K562 (cell line): ENCODE results near the gene CNPY4. TPM values are rescaled to one million over a fixed set of nuclear protein-coding genes. Genes with fewer than 3 reads are reported as not detected.

ENCODE experiments used
- ARID2 ChIP-seq: fragments of 450-650 bp; IDR thresholded peaks from 2 replicates; pipeline ENCODE4 v1.6.1; 2017; ENCODE audit warnings: antibody characterized with exemption, mild to moderate bottlenecking
- DDX20 ChIP-seq: fragments of 450-650 bp; IDR thresholded peaks from 2 replicates; pipeline ENCODE4 v1.6.1; 2016; ENCODE audit warnings: missing genetic modification characterization, low read depth, mild to moderate bottlenecking, missing compliant biosample characterization, moderate library complexity
- DNMT1 ChIP-seq: fragments of 450-650 bp; IDR thresholded peaks from 2 replicates; pipeline ENCODE4 v1.6.1; 2016; ENCODE audit warnings: antibody characterized with exemption, mild to moderate bottlenecking
- FOXJ3 ChIP-seq: sonication (generic); formaldehyde crosslinking; IDR thresholded peaks from 2 replicates; pipeline ENCODE4 v1.4.0; 2020; ENCODE audit warnings: mild to moderate bottlenecking, missing genetic modification reagents
- HOXB6 ChIP-seq: fragments of 250-450 bp; sonication (Bioruptor Pico); IDR thresholded peaks from 2 replicates; pipeline ENCODE4 v1.5.1; 2022; ENCODE audit warnings: mild to moderate bottlenecking, borderline replicate concordance
- ILK ChIP-seq: fragments of 450-650 bp; IDR thresholded peaks from 2 replicates; pipeline ENCODE4 v1.6.1; 2016; ENCODE audit warnings: missing genetic modification characterization, low read depth, mild to moderate bottlenecking, missing compliant biosample characterization, moderate library complexity, borderline replicate concordance
- KHSRP ChIP-seq: fragments of 450-650 bp; IDR thresholded peaks from 2 replicates; pipeline ENCODE4 v1.6.1; 2017
- KLF13 ChIP-seq: fragments of 450-650 bp; IDR thresholded peaks from 2 replicates; pipeline ENCODE4 v1.6.1; 2016; ENCODE audit warnings: missing genetic modification characterization, low read depth, mild to moderate bottlenecking, missing compliant biosample characterization, moderate library complexity, borderline replicate concordance
- MTA1 ChIP-seq: fragments of 450-650 bp; IDR thresholded peaks from 2 replicates; pipeline ENCODE4 v1.6.1; 2017; ENCODE audit warnings: borderline replicate concordance
- MYC ChIP-seq, 2 experiments: fragments of 250-450 bp in 1 of 2; sonication (Bioruptor Pico) in 1 of 2; IDR thresholded peaks; 2 replicates each; pipeline versions ENCODE4 v1.5.1 to v1.6.1; 2012 to 2021; ENCODE audit warnings: low read depth in 2 of 2, borderline replicate concordance in 1 of 2, improper control_type of control experiment in 1 of 2, low read length in 1 of 2, mild to moderate bottlenecking in 1 of 2, moderate library complexity in 1 of 2
- NCOA1 ChIP-seq: fragments of 450-650 bp; IDR thresholded peaks from 2 replicates; pipeline ENCODE4 v1.6.1; 2016; ENCODE audit warnings: low read depth
- NFE2 ChIP-seq: IDR thresholded peaks from 2 replicates; pipeline ENCODE4 v1.6.1; 2014; ENCODE audit warnings: antibody characterized with exemption, low read depth
- POLR2B ChIP-seq: fragments of 450-650 bp; IDR thresholded peaks from 2 replicates; pipeline ENCODE4 v1.6.1; 2018; ENCODE audit warnings: low read depth; ENCODE audit not compliant: partially characterized antibody
- POLR3G ChIP-seq: IDR thresholded peaks from 2 replicates; pipeline ENCODE4 v1.6.1; 2011; ENCODE audit not compliant: insufficient read length, insufficient replicate concordance; ENCODE audit errors: extremely low read depth
- SMARCA5 ChIP-seq: fragments of 450-650 bp; IDR thresholded peaks from 2 replicates; pipeline ENCODE4 v1.6.1; 2016
- TCF7 ChIP-seq: sonication (generic); IDR thresholded peaks from 2 replicates; pipeline ENCODE4 v1.6.1; 2016; ENCODE audit warnings: antibody characterized with exemption, borderline replicate concordance
- ZBTB7A ChIP-seq: IDR thresholded peaks from 2 replicates; pipeline ENCODE4 v1.6.1; 2011; ENCODE audit warnings: low read depth, mild to moderate bottlenecking, low read length, moderate library complexity, borderline replicate concordance; ENCODE audit not compliant: control insufficient read depth
- ZFPM2 ChIP-seq: fragments of 250-450 bp; sonication (Bioruptor Pico); IDR thresholded peaks from 2 replicates; pipeline ENCODE4 v1.5.1; 2022; ENCODE audit warnings: mild to moderate bottlenecking
- ZNF134 ChIP-seq: fragments of 250-450 bp; sonication (Bioruptor Pico); conservative IDR thresholded peaks from 2 replicates; pipeline ENCODE4 v1.4.0; 2020
- ZNF77 ChIP-seq: fragments of 250-450 bp; sonication (Bioruptor Pico); IDR thresholded peaks from 2 replicates; pipeline ENCODE4 v1.5.0; 2020
- polyA plus RNA-seq, 8 experiments: library from polyadenylated mRNA; depleted of rRNA in 4 of 8; stranded (reverse) in 5 of 8; unstranded in 3 of 8; fragments of >200 nt; fragmentation: Nextera tagmentation in 2 of 8; fragmentation: Illumina TruSeq in 1 of 8; extraction: Ambion mirVana in 2 of 8; extraction: Trizol in 1 of 8; gene quantifications; 2 replicates each; pipeline versions ENCODE4 v1.2.1 to v1.2.3, GENCODE V29; 2011 to 2014; ENCODE audit warnings: inconsistent platforms in 1 of 8, missing spikeins in 1 of 8
- total RNA-seq, 7 experiments: library from RNA; depleted of rRNA in 6 of 7; stranded (reverse); fragments of >200 nt in 6 of 7; fragmentation: Illumina TruSeq in 2 of 7; extraction: Trizol in 2 of 7; gene quantifications; 2 replicates each; pipeline versions ENCODE4 v1.2.1 to v1.2.3, GENCODE V29; 2011 to 2021; ENCODE audit warnings: low replicate concordance in 1 of 7
- TF ChIP-seq, protein P1 (sequence below): fragments of 450-650 bp; IDR thresholded peaks from 2 replicates; pipeline ENCODE4 v1.6.1; 2016; ENCODE audit warnings: borderline replicate concordance
- TF ChIP-seq, protein P2 (sequence below): sonication (generic); formaldehyde crosslinking; IDR thresholded peaks from 2 replicates; pipeline ENCODE4 v1.8.0; 2022; ENCODE audit warnings: mild to moderate bottlenecking, missing genetic modification reagents
- TF ChIP-seq, protein P3 (sequence below): sonication (generic); formaldehyde crosslinking; IDR thresholded peaks from 2 replicates; pipeline ENCODE4 v1.8.1; 2023; ENCODE audit warnings: mild to moderate bottlenecking, missing genetic modification reagents
- TF ChIP-seq, protein P4 (sequence below): fragments of 250-450 bp; sonication (Bioruptor Pico); IDR thresholded peaks from 2 replicates; pipeline ENCODE4 v1.8.0; 2022; ENCODE audit warnings: moderate library complexity, mild to moderate bottlenecking, inconsistent platforms

Gene CNPY4
- total and polyA plus RNA-seq, 9 of the 15 experiments (the other 6 are each of a cell fraction or from before 2014, with no cell fraction given), result 1.9 to 11.2 (median 7.0) TPM

DNA sequence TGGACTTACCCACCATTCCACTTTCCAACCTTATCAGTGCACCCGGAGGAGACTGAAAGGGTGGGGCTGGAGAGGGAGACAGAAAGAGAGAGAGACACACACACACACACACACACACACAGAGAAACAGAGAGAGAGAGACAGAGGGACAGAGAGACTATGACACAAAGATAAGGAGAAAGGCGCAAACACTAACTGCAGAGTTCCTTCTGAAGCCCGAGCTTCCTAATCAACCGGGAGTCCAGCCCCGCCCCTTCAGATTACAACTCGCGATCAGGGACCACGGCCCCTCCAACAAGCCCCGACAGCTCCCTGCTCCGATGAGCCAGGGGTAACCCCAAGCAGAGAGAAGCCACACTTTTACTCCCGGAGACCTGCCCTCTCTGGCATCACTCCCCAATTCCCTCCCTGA is 48.5 kb downstream of the CNPY4 start (continued):
- TF ChIP-seq, protein P1, sequence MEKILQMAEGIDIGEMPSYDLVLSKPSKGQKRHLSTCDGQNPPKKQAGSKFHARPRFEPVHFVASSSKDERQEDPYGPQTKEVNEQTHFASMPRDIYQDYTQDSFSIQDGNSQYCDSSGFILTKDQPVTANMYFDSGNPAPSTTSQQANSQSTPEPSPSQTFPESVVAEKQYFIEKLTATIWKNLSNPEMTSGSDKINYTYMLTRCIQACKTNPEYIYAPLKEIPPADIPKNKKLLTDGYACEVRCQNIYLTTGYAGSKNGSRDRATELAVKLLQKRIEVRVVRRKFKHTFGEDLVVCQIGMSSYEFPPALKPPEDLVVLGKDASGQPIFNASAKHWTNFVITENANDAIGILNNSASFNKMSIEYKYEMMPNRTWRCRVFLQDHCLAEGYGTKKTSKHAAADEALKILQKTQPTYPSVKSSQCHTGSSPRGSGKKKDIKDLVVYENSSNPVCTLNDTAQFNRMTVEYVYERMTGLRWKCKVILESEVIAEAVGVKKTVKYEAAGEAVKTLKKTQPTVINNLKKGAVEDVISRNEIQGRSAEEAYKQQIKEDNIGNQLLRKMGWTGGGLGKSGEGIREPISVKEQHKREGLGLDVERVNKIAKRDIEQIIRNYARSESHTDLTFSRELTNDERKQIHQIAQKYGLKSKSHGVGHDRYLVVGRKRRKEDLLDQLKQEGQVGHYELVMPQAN, result peak; percentile 75; the same call in 1 of the 2 replicates
- peak; percentile 63; the same call in 1 of the 2 replicates for TF ChIP-seq MYC (IDR thresholded peaks at IDR 0.05; ENCODE audit: low read depth, low read length)
- TF ChIP-seq MYC (CRISPR knock-in tag; IDR thresholded peaks at IDR 0.05; ENCODE audit: borderline replicate concordance, low read depth), result no peak
- TF ChIP-seq TCF7, result no peak
- TF ChIP-seq NCOA1, result peak; percentile 84
- peak; percentile 68 for TF ChIP-seq POLR2B
- peak; percentile 35; the same call in 1 of the 2 replicates for TF ChIP-seq KLF13 (tag)
- no peak for TF ChIP-seq NFE2
- TF ChIP-seq FOXJ3 (CRISPR knock-in tag), result no peak
- no peak for TF ChIP-seq ILK
- TF ChIP-seq, protein P2, sequence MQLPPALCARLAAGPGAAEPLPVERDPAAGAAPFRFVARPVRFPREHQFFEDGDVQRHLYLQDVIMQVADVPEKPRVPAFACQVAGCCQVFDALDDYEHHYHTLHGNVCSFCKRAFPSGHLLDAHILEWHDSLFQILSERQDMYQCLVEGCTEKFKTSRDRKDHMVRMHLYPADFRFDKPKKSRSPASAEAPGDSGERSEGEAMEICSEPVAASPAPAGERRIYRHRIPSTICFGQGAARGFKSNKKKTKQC (CRISPR knock-in tag), result no peak; the same call in 1 of the 2 replicates
- peak; percentile 93 for TF ChIP-seq MTA1
- TF ChIP-seq, protein P3, sequence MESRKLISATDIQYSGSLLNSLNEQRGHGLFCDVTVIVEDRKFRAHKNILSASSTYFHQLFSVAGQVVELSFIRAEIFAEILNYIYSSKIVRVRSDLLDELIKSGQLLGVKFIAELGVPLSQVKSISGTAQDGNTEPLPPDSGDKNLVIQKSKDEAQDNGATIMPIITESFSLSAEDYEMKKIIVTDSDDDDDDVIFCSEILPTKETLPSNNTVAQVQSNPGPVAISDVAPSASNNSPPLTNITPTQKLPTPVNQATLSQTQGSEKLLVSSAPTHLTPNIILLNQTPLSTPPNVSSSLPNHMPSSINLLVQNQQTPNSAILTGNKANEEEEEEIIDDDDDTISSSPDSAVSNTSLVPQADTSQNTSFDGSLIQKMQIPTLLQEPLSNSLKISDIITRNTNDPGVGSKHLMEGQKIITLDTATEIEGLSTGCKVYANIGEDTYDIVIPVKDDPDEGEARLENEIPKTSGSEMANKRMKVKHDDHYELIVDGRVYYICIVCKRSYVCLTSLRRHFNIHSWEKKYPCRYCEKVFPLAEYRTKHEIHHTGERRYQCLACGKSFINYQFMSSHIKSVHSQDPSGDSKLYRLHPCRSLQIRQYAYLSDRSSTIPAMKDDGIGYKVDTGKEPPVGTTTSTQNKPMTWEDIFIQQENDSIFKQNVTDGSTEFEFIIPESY, result no peak
- TF ChIP-seq ARID2, result peak; percentile 58; the same call in 1 of the 2 replicates
- 0 out of 2 replicates have a peak, but pooled peaks have one; percentile 10 for TF ChIP-seq ZBTB7A
- peak; percentile 17; the same call in 1 of the 2 replicates for TF ChIP-seq SMARCA5
- no peak for TF ChIP-seq ZNF134 (CRISPR knock-in tag)
- TF ChIP-seq, protein P4, sequence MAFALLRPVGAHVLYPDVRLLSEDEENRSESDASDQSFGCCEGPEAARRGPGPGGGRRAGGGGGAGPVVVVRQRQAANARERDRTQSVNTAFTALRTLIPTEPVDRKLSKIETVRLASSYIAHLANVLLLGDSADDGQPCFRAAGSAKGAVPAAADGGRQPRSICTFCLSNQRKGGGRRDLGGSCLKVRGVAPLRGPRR (CRISPR knock-in tag), result no peak
- TF ChIP-seq HOXB6, result no peak
- TF ChIP-seq DDX20 (tag), result no peak
- no peak for TF ChIP-seq DNMT1
- TF ChIP-seq POLR3G, result no peak
- TF ChIP-seq ZNF77 (CRISPR knock-in tag), result no peak
- TF ChIP-seq ZFPM2 (CRISPR knock-in tag), result no peak
- TF ChIP-seq KHSRP, result no peak
